Colonic mucosa (tissue), 4 donors: Measurements from ENCODE around the gene INKA2. TPM values are rescaled to one million over a fixed set of nuclear protein-coding genes. Genes with fewer than 3 reads are reported as not detected.
A peak's percentile ranks its signal among the peaks of the same experiment; 100 is the strongest.

ENCODE experiments used
- DNase-seq: peaks from one replicate; pipeline ENCODE4 v3.0.0-alpha.2; 2020
- H3K27ac ChIP-seq: fragments of 200-600 bp; one replicate; pipeline ENCODE4 v1.8.0; 2021
- H3K27me3 ChIP-seq: fragments of 200-600 bp; one replicate; pipeline ENCODE4 v1.8.0; 2021
- H3K36me3 ChIP-seq: fragments of 200-600 bp; one replicate; pipeline ENCODE4 v1.8.0; 2021
- H3K4me1 ChIP-seq: fragments of 200-600 bp; one replicate; pipeline ENCODE4 v1.8.0; 2021; ENCODE audit warnings: mild to moderate bottlenecking
- H3K4me3 ChIP-seq: fragments of 200-600 bp; one replicate; pipeline ENCODE4 v1.8.0; 2021
- H3K9ac ChIP-seq, 2 donors: one replicate each; pipeline ENCODE4 v1.7.0; 2013; ENCODE audit warnings: control low read depth in 2 of 2, low read depth in 2 of 2, low read length in 2 of 2
- H3K9me3 ChIP-seq: fragments of 200-600 bp; one replicate; pipeline ENCODE4 v1.8.0; 2021
- CTCF ChIP-seq: fragments of 200-600 bp; IDR thresholded peaks from one replicate; pipeline ENCODE4 v1.8.0; 2022; ENCODE audit warnings: antibody characterized with exemption, mild to moderate bottlenecking
- intact Hi-C: fragments of 100-400 bp; cut with DNase I; formaldehyde crosslinking; loops from one replicate; pipeline ENCODE4 v1.14.1; 2022
- total RNA-seq, 2 donors: library from RNA; stranded (reverse); fragmentation: NEBNext Ultra II Directional in 1 of 2; extraction: Animal tissue kit (Norgen Biotek cat#: 25700) in 1 of 2; gene quantifications; one replicate each; pipeline ENCODE4 v1.2.1, GENCODE V29; 2021
- donor health status: healthy.
- donor health status: DM: no; HTN: no; CAD: no.
- donor health status: DM: no; HTN: no; CAD: no.

The INKA2 gene
- total RNA-seq, 2 donors from 2014 or later: 2.2 to 4.0 TPM

- Histone ChIP-seq H3K27ac (peak overlapping the region; percentile 90), H3K27me3 (no peaks in the 10 kb centered on the region), H3K4me3 (peak overlapping the region; percentile 58), H3K4me1 (peaks cover 5% of the 10 kb centered on the region), H3K9me3 (no peaks in the 10 kb centered on the region), H3K36me3 (no peaks in the 10 kb centered on the region), H3K9ac (peak overlapping the region; percentile 81 to 89)
- TF ChIP-seq CTCF: no peak
- intact Hi-C loops: no loop called here
- peak; percentile 65 for DNase-seq
Measured at GRCh38 chr1:111738436-111739193, 580 bp downstream of the INKA2 start.

GRCh38 chr1:111738133-111738435 is 1.1 kb downstream of the INKA2 start:
- intact Hi-C loops: no loop called here

GRCh38 chr1:111737216-111738132 is 1.7 kb downstream of the INKA2 start:
- H3K36me3 ChIP-seq: no peaks in the 10 kb centered on the region
- H3K27ac ChIP-seq: no peak overlapping the region
- H3K27me3 ChIP-seq: no peaks in the 10 kb centered on the region
- peaks cover 5% of the 10 kb centered on the region for H3K4me1 ChIP-seq
- H3K4me3 ChIP-seq: peak overlapping the region; percentile 58
- TF ChIP-seq CTCF: no peak
- no peaks in the 10 kb centered on the region for H3K9me3 ChIP-seq
- H3K9ac ChIP-seq: peak overlapping the region; percentile 81 to 89
- intact Hi-C loops: no loop called here
- no peak for DNase-seq

More at GRCh38 chr1:111738133-111738435, 1.1 kb downstream of the INKA2 start:
- no peak for DNase-seq
- Histone ChIP-seq H3K27ac (no peak overlapping the region), H3K27me3 (no peaks in the 10 kb centered on the region), H3K9me3 (no peaks in the 10 kb centered on the region), H3K4me3 (peak overlapping the region; percentile 58), H3K9ac (peak overlapping the region; percentile 81 to 89), H3K36me3 (no peaks in the 10 kb centered on the region), H3K4me1 (peaks cover 5% of the 10 kb centered on the region)
- no peak for TF ChIP-seq CTCF

- Histone ChIP-seq H3K27me3 (no peaks in the 10 kb centered on the region), H3K4me3 (no peak overlapping the region), H3K36me3 (no peaks in the 10 kb centered on the region), H3K9me3 (no peaks in the 10 kb centered on the region), H3K27ac (no peak overlapping the region), H3K9ac (no peak overlapping the region), H3K4me1 (peaks cover 5% of the 10 kb centered on the region)
- no peak for TF ChIP-seq CTCF
- intact Hi-C loops: no loop called here
- no peak for DNase-seq
Measured at GRCh38 chr1:111736548-111737215, 2.5 kb downstream of the INKA2 start.

GRCh38 chr1:111735858-111736544 is 3.2 kb downstream of the INKA2 start:
- no peaks in the 10 kb centered on the region for H3K9me3 ChIP-seq
- H3K4me1 ChIP-seq: peaks cover 5% of the 10 kb centered on the region
- H3K9ac ChIP-seq: no peak overlapping the region
- intact Hi-C loops: no loop called here
- no peak for TF ChIP-seq CTCF
- H3K27ac ChIP-seq: no peak overlapping the region
- H3K27me3 ChIP-seq: no peaks in the 10 kb centered on the region
- H3K36me3 ChIP-seq: no peaks in the 10 kb centered on the region
- no peak for DNase-seq
- no peak overlapping the region for H3K4me3 ChIP-seq
